Measurements from ENCODE around the gene HIVEP3.
"Not testable (repeated sequence)": the region's sequence is repeated elsewhere in the genome, so short reads cannot be mapped to it uniquely, and the experiment has no call there.

HIVEP3 gene

GRCh38 chr1:41918450-41919043 lies at the start of gene HIVEP3:
TSS of gene HIVEP3 (minus strand) at chr1:41918922.
- no peak for DNase-seq

DNA sequence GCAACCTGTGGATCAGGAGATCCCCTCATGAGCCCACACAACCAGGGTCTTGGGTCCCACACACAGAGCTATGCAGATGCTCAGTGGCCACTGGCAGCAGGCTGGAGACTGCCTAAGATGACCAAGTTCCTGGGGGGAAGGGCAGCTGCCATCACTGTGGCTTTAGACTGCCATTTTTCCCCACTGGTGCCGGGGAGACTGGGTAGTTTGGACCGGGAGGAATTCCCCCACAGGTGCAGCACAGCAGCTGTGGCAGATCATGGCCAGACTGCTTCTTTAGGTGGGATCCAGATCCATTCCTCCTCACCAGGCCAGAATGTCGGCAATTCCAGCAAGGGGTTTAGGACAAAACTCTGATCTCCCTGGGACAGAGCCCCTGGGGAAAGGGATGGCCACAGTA lies 45.7 kb upstream of the HIVEP3 start:
- DNase-seq, result no peak

DNA sequence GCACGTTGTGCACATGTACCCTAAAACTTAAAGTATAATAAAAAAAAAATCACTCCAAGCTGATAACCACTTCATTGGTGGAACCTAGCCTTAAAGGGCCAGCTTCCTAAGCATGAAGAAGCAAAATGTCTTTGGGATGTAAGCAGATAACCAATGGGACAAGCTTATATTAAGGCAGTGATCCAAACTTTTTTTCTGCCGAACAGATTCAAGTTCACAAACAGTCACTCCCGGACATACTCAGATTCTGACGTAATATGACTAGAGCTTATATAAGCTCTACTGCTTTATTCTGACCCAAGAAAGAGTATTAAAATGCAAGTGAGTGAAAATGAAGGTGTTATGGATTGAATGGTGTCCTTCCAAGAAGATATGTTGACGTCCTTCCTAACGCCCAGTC lies 44.9 kb upstream of the HIVEP3 start:
- DNase-seq, result no peak

DNA sequence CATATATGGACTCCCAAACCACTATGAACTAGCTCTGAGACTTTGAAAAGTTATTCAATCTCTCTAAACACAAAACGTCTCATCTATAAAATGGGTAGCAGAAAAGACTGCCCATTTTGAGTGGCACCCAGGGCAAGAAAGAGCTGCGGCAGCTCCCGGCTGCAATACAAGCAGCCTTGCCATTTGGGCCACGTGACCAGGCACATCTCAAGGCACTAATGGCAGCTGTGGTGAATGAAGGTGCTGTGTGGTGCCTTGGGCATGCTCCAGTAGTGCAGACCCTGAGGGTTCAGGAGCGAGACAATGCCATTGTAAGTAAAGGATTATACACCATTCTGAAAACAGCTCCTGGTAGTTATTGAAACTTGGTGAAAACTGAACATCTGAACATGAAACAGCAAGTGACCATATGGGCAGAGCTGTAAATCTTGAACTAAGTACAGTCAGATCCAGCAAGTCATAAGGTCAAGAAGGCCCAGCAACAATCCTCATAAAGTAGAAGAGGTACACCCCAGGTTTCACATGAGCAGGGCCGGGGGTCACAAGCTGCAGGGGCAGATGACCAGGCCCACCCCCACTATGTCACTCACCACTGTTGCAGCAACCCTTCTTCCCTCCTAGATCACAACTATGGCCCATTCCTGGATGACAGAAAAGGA lies 39.4 kb upstream of the HIVEP3 start:
- no peak for DNase-seq

GRCh38 chr1:41957568-41957967 lies 38.8 kb upstream of the HIVEP3 start:
- DNase-seq, result no peak

- no peak for DNase-seq
Measured at GRCh38 chr1:41955461-41956159, 36.9 kb upstream of the HIVEP3 start.

GRCh38 chr1:41954533-41954944 lies 35.8 kb upstream of the HIVEP3 start:
- no peak for DNase-seq

GRCh38 chr1:41953291-41953690 lies 34.6 kb upstream of the HIVEP3 start:
- no peak for DNase-seq

DNA sequence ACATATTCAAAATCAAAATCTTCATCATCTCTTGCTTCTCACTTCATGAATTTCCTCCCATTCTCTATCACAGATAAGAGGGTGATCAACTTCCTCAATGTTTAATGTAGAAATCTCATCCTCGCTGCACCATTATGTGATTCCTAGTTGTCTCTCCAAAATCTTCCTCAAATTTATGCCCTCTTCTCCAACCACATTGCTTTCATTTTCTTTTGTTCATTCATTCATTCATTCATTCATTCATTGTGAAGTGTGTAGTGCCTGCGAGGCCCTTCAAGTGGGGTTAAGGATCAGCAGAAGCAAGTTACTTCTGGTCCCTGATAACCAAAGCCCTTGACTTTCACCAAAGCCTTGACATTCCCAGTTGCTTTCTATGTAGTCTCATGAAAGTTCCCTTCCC lies 33.5 kb upstream of the HIVEP3 start:
- DNase-seq, result no peak

DNA sequence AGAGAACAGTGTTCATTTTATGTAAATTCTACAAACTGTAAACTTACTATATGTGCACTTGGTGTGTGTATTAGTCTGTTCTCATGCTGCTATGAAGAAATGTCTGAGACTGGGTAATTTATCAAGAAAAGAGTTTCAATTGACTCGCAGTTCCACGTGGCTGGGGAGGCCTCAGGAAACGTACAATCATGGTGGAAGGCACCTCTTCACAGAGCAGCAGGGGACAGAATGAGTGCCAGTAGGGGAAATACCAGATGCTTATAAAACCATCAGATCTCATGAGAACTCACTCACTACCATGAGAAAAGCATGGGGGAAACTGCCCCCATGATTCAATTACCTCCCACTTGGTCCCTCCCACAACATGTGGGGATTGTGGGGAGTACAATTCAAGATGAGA lies 32.8 kb upstream of the HIVEP3 start:
- not testable (repeated sequence) for DNase-seq

- DNase-seq, result no peak
Measured at GRCh38 chr1:41950820-41951219, 32.1 kb upstream of the HIVEP3 start.

- DNase-seq, result not testable (repeated sequence)
Measured at GRCh38 chr1:41945946-41946345, 27.2 kb upstream of the HIVEP3 start.

DNA sequence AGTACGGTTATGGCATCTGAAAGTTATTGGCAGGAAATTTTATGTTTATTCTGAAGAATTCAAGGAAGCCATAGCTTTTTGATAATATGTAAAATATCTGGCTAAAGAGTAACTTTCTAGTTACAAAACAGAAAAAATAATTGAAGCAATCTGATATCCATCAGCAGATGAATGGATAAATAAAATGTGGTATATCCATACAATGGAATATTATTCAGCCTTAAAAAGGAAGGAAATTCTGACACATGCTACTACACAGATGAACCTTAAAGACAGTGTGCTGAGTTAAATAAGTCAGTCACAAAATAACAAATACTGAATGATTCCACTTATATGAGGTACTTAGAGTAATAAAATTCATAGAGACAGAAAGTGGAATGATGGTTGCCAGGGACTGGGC lies 25.0 kb upstream of the HIVEP3 start:
- no peak for DNase-seq

DNA sequence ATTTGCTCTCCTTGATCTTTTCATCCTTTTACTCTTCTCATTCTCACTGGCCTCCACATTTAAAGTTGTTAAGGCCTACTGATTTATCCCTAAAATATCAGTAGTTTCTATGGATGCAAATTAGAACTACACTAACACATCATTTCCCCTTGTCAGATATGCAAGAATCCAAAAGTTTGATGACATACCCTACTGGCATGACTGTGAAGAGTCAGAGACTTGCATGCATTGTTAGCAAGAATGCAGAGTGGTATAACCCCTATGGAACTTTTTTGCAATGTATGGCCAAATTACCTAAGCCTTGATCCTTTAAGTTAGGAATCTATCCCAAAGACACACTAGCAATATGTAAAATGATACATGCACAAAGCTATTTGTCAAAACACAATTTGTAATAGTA lies 23.6 kb upstream of the HIVEP3 start:
- no peak for DNase-seq

DNA sequence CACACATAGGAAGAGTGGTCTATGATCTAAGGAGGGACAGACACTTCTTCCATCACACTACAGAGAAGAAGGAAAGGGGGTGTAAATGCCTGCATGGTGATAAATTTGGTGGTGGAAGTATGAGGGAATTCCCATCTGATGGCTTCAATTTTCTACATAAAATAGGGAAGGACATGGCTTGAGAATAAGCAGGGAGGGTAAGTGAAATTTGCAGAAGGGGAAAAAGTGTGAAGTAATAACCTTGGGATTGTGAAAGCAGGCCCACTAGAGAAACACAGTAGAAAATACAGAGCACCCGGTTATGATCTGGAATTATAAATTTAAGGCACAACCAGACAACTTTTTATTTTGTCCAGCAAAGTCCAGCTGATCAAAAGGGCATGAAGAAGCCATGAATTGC lies 22.7 kb upstream of the HIVEP3 start:
- DNase-seq, result no peak

DNA sequence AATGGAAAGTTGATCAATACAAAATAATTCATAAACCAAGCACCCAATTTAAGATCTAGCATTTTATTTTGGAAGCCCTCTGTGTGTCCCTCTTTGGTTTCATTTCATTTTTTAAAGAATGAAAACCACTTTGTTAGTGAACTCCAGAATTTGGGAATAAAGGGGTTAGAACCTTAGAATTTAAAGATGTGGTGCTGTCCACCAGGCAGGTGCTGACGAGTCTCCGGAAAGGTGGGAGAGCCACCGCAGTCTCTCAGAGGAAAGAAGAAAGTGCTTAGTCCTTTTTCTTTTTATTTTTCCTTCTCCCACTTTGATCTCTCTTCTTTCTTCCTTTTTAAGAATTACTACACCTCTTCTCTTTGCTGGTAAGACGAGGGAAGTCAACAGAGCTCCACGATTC lies 20.5 kb upstream of the HIVEP3 start:
- DNase-seq, result no peak

GRCh38 chr1:41936107-41936506 lies 17.4 kb upstream of the HIVEP3 start:
- DNase-seq, result no peak

- no peak for DNase-seq
Measured at GRCh38 chr1:41935226-41935625, 16.5 kb upstream of the HIVEP3 start.

GRCh38 chr1:41933106-41933505 lies 14.4 kb upstream of the HIVEP3 start:
- no peak for DNase-seq

DNA sequence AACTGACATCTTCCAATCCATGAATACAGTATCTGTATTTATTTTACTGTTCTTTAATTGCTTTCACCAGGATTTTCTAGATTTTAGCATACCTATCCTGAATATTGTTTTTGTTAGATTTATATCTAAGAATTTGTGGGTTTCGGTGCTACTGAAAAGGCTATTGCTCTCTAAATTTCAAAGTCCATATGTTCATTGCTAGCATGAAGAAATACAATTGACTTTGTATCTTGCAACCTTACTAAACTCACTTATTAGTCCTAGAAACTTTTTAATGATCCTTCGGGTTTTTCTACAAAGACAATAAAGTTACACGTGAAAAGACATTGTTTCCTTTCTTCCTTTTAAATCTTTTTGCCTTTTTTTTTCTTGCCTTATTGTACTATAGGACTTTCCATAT lies 12.9 kb upstream of the HIVEP3 start:
- DNase-seq, result no peak

DNA sequence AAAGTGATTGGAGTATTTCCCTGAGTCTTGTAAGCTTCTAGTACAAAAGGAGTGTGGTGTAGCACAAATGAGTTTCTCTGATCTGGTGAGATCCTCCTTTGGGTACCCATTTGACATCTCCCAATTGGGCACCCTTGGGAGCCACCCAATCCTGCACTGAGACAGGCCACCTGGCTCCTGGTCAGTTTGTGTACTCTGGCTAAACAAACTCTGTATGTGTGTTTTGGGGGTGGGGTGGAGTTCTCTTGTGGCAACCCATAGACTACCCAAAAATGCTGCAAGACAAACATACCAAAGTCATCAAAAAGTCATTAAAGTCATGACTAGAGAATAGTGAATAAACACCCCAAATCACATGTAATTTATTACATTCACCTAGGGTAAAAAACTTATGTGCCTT lies 8.4 kb upstream of the HIVEP3 start:
- DNase-seq, result no peak

GRCh38 chr1:41925712-41926111 lies 7.0 kb upstream of the HIVEP3 start:
- DNase-seq, result no peak

- DNase-seq, result no peak
Measured at GRCh38 chr1:41924911-41925310, 6.2 kb upstream of the HIVEP3 start.

DNA sequence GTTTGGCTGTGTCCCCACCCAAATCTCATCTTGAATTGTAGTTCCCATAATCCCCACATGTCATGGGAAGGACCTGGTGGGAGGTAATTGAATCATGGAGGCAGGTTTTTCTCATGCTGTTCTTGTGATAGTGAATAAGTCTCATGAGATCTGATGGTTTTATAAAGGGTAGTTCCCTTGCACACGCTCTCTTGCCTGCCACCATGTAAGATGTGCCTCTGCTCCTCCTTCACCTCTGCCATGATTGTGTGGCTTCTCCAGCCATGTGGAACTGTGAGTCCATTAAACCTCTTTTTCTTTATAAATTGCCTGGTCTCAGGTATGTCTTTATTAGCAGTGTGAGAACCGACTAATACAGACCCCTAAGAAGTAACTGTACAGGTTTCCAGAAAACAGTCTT lies 2.5 kb upstream of the HIVEP3 start:
- not testable (repeated sequence) for DNase-seq

DNA sequence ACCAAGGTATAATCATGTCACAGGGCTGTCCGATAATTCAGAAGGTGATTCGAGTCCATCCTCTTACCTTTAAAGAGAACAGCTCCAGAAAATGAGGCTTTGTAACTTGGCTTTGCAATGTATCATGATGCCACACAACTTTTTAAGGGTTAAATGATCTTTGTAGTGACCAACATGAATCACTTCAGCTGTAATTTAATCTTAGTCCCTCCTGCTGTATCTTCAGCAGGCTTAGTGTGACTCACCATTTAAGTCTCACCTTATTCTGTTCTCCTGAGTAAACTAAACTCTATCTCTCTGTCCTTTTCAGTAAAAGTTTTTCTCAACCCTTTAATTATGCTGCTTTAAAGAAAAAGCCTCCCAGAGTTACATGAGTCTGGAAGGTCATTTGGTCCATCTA lies 1.9 kb upstream of the HIVEP3 start:
- DNase-seq, result no peak

Measured in CD4-positive, alpha-beta T cell treated with Interleukin-21 for 1 hour (primary cell).